ENCODE measurements around the gene ADAMTS20.

- TF ChIP-seq CTCF (IDR thresholded peaks at IDR 0.05) (no peak), POLR2A (IDR thresholded peaks at IDR 0.05) (no peak)
These were observed 150.9 kb downstream of the ADAMTS20 start for GRCh38 chr12:43401096-43401495.
